Activated CD4-positive, alpha-beta memory T cell treated with anti-CD3 and anti-CD28 coated beads, Interleukin-2, amount 10 ng/mL, durations not matched to agents 7 days and 5 days (primary cell): Measurements from ENCODE around the gene ALPK3. TPM values are rescaled to one million over a fixed set of nuclear protein-coding genes. Genes with fewer than 3 reads are reported as not detected.

Source experiments
- CTCF ChIA-PET: fragments of 350-600 bp; sonication (Branson Sonifier 250); formaldehyde crosslinking; loops from one replicate; lab custom pipeline; 2021; ENCODE audit warnings: antibody characterized with exemption, inconsistent platforms; lab: Charles Lee
- POLR2A ChIA-PET: fragments of 350-600 bp; sonication (Branson Sonifier 250); formaldehyde crosslinking; loops from one replicate; lab custom pipeline; 2021; ENCODE audit warnings: antibody characterized with exemption; lab: Charles Lee
- DNase-seq: peaks from one replicate; pipeline ENCODE4 v3.0.0-alpha.2; 2020
- H3K27ac Mint-ChIP-seq: one replicate; pipeline ENCODE4 v1.8.0; 2021; ENCODE audit warnings: mild to moderate bottlenecking, mixed read lengths
- H3K27me3 Mint-ChIP-seq: one replicate; pipeline ENCODE4 v1.8.0; 2021; ENCODE audit warnings: mixed read lengths
- H3K36me3 Mint-ChIP-seq: one replicate; pipeline ENCODE4 v1.8.0; 2021; ENCODE audit warnings: low read depth, mixed read lengths
- H3K4me1 Mint-ChIP-seq: one replicate; pipeline ENCODE4 v1.8.0; 2021; ENCODE audit warnings: mixed read lengths
- H3K4me3 Mint-ChIP-seq: one replicate; pipeline ENCODE4 v1.8.0; 2021; ENCODE audit warnings: mild to moderate bottlenecking, mixed read lengths
- H3K9me3 Mint-ChIP-seq: one replicate; pipeline ENCODE4 v1.8.0; 2021; ENCODE audit warnings: mixed read lengths
- total RNA-seq, 2 experiments: library from RNA; stranded (reverse); gene quantifications; one replicate each; pipeline ENCODE4 v1.2.3, GENCODE V29; 2021

The ALPK3 gene
- total RNA-seq, 2 experiments from 2014 or later, result 0.20 TPM

DNA sequence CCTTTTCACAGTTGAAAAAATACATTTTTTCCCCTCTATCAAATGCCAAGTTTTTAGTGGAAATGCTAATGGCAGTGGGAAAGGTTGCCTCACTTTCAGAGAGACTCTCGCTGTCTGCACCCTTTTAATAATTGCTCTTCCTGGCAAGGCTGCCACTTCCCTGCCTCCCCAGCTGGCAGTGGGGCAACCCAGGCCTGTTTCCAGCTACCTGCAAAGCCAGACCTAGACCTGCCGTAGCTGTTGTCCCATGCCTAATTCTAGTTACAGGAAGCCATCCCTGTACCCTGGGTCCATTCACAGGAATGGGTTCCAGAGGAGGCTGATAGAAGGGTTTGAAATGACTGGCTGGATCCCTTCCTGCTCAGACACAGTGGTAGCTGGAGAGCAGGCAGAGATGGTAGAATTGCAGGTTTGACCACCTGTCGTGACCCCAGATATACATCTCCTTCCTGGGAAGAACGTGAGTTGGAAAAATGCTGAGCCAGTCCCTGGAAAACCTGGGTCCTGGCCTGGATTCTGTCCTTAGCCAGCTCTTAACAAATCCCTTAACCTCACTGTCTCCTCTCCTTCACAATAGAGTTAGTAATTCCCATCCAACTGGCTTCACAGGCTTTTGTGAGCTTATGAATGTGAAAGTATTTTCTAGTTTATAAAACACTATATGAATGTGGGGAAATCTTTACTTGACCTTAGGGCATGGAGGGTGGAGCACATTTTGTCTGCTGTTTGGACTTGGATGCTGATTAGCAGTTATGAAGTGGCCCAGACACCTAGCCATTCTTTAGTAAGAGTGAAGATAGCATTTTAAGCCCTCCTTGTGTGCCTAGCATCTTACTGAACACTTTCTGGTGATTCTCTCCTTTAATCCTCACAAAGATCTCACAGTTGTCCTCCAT is 12.9 kb upstream of the ALPK3 start:
- ChIA-PET CTCF (no interaction called here), POLR2A (no interaction called here)
- Mint-ChIP-seq H3K36me3 (peaks cover 40% of the 10 kb centered on the region), H3K9me3 (no peaks in the 10 kb centered on the region), H3K4me3 (no peak overlapping the region), H3K27ac (no peak overlapping the region), H3K27me3 (no peaks in the 10 kb centered on the region), H3K4me1 (peaks cover 3% of the 10 kb centered on the region)
- no peak for DNase-seq

DNA sequence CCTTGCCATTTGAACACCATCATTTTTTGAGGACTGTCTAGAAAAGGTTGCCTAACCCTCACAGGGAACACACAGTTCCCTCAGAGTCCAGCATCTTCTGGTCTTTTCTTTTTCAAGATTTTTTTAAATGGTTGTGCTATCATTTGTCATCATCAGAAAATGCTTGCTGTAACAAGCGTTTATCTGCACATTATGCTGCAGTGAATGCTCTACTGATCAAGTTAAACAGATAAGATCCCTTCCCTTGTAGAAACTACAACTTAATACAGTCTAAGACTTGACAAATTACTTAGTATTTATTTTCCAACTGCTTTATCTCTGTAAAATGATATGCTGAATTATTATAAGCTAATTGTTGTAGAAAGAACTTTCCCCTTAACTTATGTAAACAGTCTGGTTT is 11.9 kb upstream of the ALPK3 start:
- no peaks in the 10 kb centered on the region for H3K9me3 Mint-ChIP-seq
- POLR2A ChIA-PET, result interaction anchor here (1.2 kb wide), 1 partner anchor 156 kb away, joined by 3 read pairs; no protein-coding TSS in a partner anchor
- peaks cover 3% of the 10 kb centered on the region for H3K4me1 Mint-ChIP-seq
- CTCF ChIA-PET, result interaction anchor here (1.3 to 1.4 kb wide), 2 partner anchors 73 to 123 kb away, joined by 3 to 4 read pairs; no protein-coding TSS in a partner anchor
- peaks cover 31% of the 10 kb centered on the region for H3K36me3 Mint-ChIP-seq
- DNase-seq, result no peak
- H3K27me3 Mint-ChIP-seq, result no peaks in the 10 kb centered on the region
- H3K27ac Mint-ChIP-seq, result no peak overlapping the region
- H3K4me3 Mint-ChIP-seq, result no peak overlapping the region

DNA sequence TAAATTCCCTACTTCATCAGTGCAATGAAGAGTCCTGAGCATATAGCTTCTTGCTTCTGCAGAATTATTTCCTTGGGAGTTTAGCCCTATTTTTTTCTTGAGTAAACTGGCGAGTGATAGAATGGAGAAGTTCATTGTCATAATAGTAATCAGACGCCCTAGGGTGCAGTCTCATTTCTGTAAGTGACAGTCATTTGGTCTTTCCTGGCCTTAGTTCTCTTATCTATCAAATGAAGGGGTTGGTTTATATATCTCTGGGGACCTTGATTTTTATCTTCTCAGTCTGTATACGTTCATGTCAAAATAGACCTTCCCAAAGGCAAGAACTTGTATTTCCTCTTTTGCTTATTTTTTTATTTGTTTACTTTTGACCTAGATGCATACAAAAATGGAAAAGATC is 9.9 kb upstream of the ALPK3 start:
- H3K4me3 Mint-ChIP-seq, result no peak overlapping the region
- ChIA-PET CTCF (no interaction called here), POLR2A (no interaction called here)
- DNase-seq, result no peak
- H3K27ac Mint-ChIP-seq, result no peak overlapping the region
- H3K27me3 Mint-ChIP-seq, result no peaks in the 10 kb centered on the region
- peaks cover 3% of the 10 kb centered on the region for H3K4me1 Mint-ChIP-seq
- peaks cover 21% of the 10 kb centered on the region for H3K36me3 Mint-ChIP-seq
- H3K9me3 Mint-ChIP-seq, result no peaks in the 10 kb centered on the region

DNA sequence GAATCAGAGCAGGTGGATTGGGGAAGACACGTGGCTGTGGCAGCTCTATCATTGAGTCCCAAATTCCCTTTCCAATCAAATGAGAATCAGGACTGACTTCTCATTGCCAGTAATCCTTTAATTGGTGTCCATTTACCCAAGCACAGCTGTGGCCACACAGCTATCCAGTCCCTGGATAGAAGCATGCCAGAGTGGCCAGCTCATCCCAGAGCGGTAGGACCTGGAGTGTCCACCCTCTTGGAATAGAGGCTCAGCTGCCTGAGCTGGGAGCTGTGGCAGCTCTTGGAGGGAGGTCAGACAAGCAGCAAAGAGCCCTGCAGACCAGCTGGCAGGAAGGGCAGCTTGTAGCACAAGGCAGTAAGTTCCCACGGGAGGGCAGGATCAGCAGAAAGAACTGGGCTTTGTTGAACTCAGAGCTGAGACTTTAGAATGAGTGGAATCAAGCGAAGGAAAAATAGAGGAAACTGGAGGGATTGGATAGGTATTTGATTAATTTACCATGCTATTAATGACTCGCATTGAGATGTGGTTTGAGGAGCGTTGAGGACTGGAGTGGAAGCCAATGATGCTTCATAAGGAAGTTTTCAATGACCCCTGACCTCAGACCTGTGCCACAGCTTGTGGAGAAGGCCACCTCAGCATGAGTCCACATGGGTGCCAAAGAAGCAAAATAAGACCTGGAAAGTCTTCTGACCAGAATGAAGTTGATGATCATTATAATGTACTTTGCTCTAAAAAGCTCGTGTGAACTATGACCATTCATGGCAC is 6.9 kb upstream of the ALPK3 start:
- no peak overlapping the region for H3K4me3 Mint-ChIP-seq
- peaks cover 3% of the 10 kb centered on the region for H3K4me1 Mint-ChIP-seq
- no peaks in the 10 kb centered on the region for H3K9me3 Mint-ChIP-seq
- H3K27me3 Mint-ChIP-seq, result no peaks in the 10 kb centered on the region
- DNase-seq, result no peak
- peaks cover 4% of the 10 kb centered on the region for H3K36me3 Mint-ChIP-seq
- ChIA-PET CTCF (interaction anchor here (0.7 kb wide), 1 partner anchor 33 kb away, joined by 3 read pairs; no protein-coding TSS in a partner anchor), POLR2A (interaction anchor here (1.3 kb wide), 1 partner anchor 176 kb away, joined by 3 read pairs; no protein-coding TSS in a partner anchor)
- H3K27ac Mint-ChIP-seq, result no peak overlapping the region

DNA sequence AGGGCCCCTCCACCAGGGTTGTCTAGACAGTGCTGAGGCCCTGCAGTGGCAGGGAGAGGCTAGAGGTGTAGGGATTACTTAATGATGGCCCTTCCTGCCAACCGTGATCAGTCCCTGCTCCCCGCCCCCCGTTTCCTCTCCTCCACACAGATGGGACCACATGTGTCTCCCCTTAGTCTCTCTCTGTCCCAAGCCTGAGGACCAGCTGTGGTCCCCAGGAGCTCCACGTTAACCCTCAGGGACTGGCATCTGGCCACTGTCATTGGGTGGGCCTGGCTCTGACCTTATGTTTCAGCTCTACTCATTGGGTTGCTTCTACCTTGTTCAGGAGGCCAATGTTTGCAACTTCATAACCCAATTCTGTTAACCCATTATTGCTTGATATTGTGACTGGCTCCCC is 6.0 kb upstream of the ALPK3 start:
- H3K4me1 Mint-ChIP-seq, result peaks cover 7% of the 10 kb centered on the region
- H3K36me3 Mint-ChIP-seq, result peaks cover 4% of the 10 kb centered on the region
- no peak overlapping the region for H3K4me3 Mint-ChIP-seq
- H3K9me3 Mint-ChIP-seq, result no peaks in the 10 kb centered on the region
- no peak for DNase-seq
- no peaks in the 10 kb centered on the region for H3K27me3 Mint-ChIP-seq
- POLR2A ChIA-PET, result no interaction called here
- CTCF ChIA-PET, result interaction anchor here (0.5 to 0.6 kb wide), 2 partner anchors 42 to 43 kb away, joined by 3 to 5 read pairs; no protein-coding TSS in a partner anchor
- no peak overlapping the region for H3K27ac Mint-ChIP-seq

DNA sequence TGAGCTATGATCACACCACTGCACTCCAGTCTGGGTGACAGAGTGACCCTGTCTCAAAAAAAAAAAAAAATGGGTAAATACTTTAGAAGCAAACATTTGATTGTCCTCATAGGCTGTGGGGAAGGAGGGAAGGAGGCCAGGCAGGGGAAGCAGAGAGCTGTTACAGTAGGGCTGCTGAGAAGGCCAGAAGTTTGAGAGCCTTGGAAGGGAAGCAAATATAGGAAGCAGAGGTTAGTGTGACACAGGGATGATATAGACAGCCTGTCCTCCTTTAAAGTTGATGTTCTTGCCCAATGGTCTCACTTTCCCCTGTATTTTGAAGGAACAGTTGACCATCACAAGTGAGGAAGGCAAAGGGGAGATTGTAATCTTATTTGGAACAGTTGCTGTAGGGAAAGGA is 5.3 kb upstream of the ALPK3 start:
- Mint-ChIP-seq H3K27ac (no peak overlapping the region), H3K4me1 (peaks cover 11% of the 10 kb centered on the region)
- POLR2A ChIA-PET, result no interaction called here

DNA sequence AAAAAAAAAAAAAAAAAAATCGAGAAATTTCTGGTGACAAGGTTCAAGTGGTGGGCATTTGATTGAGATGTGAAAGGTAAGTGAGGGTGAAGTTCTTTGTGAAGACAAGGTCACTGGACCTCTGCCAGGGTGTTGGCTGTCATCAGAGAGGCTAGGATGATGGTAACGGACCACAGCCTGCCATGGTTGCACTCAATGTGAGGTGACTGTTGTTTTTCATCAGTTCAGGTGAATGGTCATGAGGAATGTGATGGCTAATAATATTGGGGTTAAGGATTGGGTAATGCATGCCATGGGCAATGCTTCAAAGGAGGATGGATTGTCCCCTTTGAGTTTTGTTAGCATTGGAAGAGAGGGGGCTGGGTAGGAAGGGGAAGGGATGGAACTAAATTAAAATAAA is 4.3 kb upstream of the ALPK3 start:
- no peak overlapping the region for H3K4me3 Mint-ChIP-seq
- H3K27ac Mint-ChIP-seq, result no peak overlapping the region
- CTCF ChIA-PET, result no interaction called here
- peaks cover 8% of the 10 kb centered on the region for H3K4me1 Mint-ChIP-seq
- peaks cover 2% of the 10 kb centered on the region for H3K27me3 Mint-ChIP-seq
- POLR2A ChIA-PET, result no interaction called here
- DNase-seq, result no peak
- H3K9me3 Mint-ChIP-seq, result no peaks in the 10 kb centered on the region
- H3K36me3 Mint-ChIP-seq, result peaks cover 4% of the 10 kb centered on the region

More for the DNA sequence above, 5.3 kb upstream of the ALPK3 start:
- Mint-ChIP-seq H3K4me3 (no peak overlapping the region), H3K36me3 (peaks cover 4% of the 10 kb centered on the region), H3K27me3 (peaks cover 2% of the 10 kb centered on the region), H3K9me3 (no peaks in the 10 kb centered on the region)
- CTCF ChIA-PET, result interaction anchor here (0.6 kb wide), 1 partner anchor 44 kb away, joined by 5 read pairs; no protein-coding TSS in a partner anchor
- DNase-seq, result no peak

DNA sequence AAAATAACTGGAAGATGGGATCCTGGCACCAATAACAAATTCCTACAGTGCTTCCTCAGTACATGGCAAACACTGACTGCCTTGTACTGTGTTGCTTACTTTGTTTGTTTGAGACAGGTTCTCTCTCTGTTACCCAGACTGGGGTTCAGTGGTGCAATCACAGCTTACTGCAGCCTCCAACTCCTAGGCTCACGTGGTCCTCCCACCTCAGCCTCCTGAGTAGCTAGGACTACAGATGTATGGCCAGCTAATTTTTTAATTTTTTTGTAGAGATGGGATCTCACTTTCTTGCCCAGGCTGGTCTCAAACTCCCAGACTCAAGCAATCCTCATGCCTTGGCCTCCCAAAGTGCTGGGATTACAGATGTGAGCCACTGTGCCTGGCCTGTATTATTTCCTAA is 3.7 kb upstream of the ALPK3 start:
- Mint-ChIP-seq H3K36me3 (peaks cover 4% of the 10 kb centered on the region), H3K9me3 (no peaks in the 10 kb centered on the region), H3K27me3 (peaks cover 4% of the 10 kb centered on the region), H3K4me3 (no peak overlapping the region), H3K4me1 (peaks cover 14% of the 10 kb centered on the region), H3K27ac (no peak overlapping the region)
- no peak for DNase-seq
- ChIA-PET CTCF (no interaction called here), POLR2A (no interaction called here)

DNA sequence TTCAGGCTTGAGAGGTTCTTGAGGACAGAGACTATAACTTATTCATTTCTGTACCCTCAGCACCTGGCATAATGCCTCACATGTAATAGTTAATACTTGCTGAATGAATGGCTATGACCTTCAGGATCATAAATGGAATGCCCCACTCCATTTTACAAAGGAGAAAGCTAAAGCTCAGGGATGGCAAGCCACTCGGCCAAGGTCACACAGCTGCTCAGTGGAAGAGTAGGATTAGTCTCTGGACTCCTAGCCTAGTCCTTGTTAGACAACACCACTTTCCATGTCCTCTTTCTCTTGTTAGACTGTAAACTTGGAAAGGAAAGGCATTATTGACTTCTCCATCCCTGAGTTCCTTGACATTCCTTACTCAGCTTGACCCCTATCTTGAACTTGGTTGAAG is 3.2 kb upstream of the ALPK3 start:
- H3K36me3 Mint-ChIP-seq, result peaks cover 3% of the 10 kb centered on the region
- ChIA-PET CTCF (no interaction called here), POLR2A (no interaction called here)
- H3K27ac Mint-ChIP-seq, result no peak overlapping the region
- H3K27me3 Mint-ChIP-seq, result peaks cover 4% of the 10 kb centered on the region
- H3K4me1 Mint-ChIP-seq, result peaks cover 15% of the 10 kb centered on the region
- no peak for DNase-seq
- H3K9me3 Mint-ChIP-seq, result no peaks in the 10 kb centered on the region
- H3K4me3 Mint-ChIP-seq, result no peak overlapping the region

DNA sequence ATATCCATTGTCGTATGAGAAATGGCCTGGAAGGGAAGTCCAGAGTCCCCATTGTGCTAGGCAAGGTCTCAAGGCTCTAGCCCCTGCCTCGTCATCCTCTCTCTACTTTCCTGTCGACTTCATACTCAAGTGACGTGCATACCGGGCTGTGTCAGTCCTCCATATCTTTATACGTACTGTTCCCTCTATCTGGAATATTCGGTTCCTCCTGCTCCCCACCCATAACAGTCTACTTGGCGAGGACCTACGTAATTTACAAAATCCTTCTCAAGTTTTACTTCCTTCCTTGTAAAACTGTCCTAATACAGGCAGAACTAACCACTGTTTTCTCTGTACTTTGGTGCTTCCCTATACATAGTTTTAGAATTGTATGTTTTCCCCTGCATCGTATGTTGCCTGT is 2.2 kb upstream of the ALPK3 start:
- peaks cover 4% of the 10 kb centered on the region for H3K27me3 Mint-ChIP-seq
- ChIA-PET CTCF (no interaction called here), POLR2A (no interaction called here)
- H3K36me3 Mint-ChIP-seq, result no peaks in the 10 kb centered on the region
- no peaks in the 10 kb centered on the region for H3K9me3 Mint-ChIP-seq
- peaks cover 15% of the 10 kb centered on the region for H3K4me1 Mint-ChIP-seq
- no peak overlapping the region for H3K4me3 Mint-ChIP-seq
- no peak overlapping the region for H3K27ac Mint-ChIP-seq
- no peak for DNase-seq

DNA sequence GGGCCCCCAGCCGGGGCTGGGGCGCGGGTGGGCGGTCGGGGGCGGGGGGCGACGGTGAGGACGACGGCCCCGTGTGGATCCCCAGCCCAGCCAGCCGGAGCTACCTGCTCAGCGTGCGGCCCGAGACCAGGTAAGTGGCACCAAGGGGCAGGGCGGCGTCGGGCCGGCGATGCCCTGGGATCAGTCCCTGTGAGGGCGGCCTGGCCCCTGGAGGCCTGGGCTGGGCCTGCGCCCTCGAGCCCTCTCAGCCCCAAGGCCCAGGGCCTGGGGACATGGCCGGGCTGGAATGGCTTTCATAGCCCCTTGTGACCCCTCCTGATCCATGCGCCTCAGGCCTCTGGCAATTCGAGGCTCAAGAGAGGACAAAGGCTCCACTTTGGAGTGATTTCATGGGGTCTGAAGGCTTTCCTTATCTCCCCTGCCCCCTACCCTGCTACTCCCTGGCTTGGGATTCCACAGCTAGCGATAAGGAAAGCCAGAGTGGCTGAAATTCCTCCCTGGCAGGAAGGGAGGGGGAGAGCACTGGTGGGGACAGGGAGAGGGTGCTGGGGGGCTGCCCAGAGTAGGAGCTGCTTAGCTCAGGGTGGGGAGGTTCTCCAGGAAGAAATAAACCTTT is 418 bp downstream of the ALPK3 start:
- CTCF ChIA-PET, result no interaction called here
- POLR2A ChIA-PET, result interaction anchor here (0.6 kb wide), 1 partner anchor 84 kb away, joined by 3 read pairs; no protein-coding TSS in a partner anchor
- H3K36me3 Mint-ChIP-seq, result no peaks in the 10 kb centered on the region
- H3K4me1 Mint-ChIP-seq, result peaks cover 15% of the 10 kb centered on the region
- no peak for DNase-seq
- no peak overlapping the region for H3K4me3 Mint-ChIP-seq
- peaks cover 4% of the 10 kb centered on the region for H3K27me3 Mint-ChIP-seq
- no peaks in the 10 kb centered on the region for H3K9me3 Mint-ChIP-seq
- H3K27ac Mint-ChIP-seq, result no peak overlapping the region

DNA sequence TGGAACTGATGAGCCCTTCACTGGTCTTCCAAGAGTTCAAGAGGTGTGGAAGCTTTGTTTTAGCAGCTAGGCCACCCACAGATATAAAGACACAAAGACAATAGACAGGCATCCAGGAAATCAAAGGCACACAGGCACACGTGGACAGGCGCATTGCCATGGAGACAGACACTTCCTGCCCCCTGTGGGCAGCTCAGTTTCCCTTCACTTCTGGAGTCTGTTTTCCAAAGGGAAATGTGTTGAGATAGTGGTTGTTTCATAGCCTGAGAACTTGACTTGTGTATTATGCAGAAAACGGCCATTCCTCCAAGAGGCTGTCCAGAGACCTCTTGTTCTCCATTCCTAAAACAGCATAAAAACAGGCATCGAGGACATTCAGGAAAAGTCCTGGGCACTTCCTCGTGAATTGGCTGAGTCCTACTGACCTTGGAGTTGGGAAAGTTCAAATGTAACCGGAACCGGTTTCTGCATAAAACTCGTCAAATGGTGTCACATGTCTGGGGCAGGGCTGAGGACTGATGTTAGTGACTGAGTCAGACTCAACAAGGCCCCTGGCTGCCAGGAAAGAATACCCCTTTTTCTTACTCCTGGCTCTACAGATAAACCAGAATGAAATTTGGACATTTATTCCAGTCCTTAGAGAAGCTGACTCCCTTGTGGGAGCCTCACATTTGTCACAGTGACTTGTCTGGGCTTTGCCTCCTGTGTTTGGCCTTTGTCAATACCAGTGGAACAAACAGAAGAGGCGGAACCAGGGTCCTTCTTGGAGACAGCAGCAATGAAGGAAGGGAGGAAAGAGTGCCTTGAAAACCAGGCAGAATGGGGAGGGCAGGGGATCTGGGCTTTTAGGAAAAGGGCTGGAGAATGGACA is 1.3 kb downstream of the ALPK3 start:
- peaks cover 4% of the 10 kb centered on the region for H3K27me3 Mint-ChIP-seq
- H3K27ac Mint-ChIP-seq, result no peak overlapping the region
- POLR2A ChIA-PET, result no interaction called here
- H3K4me1 Mint-ChIP-seq, result peaks cover 15% of the 10 kb centered on the region
- DNase-seq, result no peak
- CTCF ChIA-PET, result interaction anchor here (0.6 kb wide), 1 partner anchor 9 kb away, joined by 3 read pairs; no protein-coding TSS in a partner anchor
- H3K9me3 Mint-ChIP-seq, result no peaks in the 10 kb centered on the region
- H3K4me3 Mint-ChIP-seq, result no peak overlapping the region
- H3K36me3 Mint-ChIP-seq, result no peaks in the 10 kb centered on the region
